Trophoblast cell (in vitro differentiated cells and primary cell): ENCODE measurements around the gene DOCK11.

Source experiments
- DNase-seq, 2 donors: peaks; one replicate each; pipeline ENCODE4 v3.0.0-alpha.2; 2016
- H2AFZ ChIP-seq: 2 replicates; pipeline ENCODE4 v1.6.1; 2013; ENCODE audit warnings: low read length, moderate library complexity, mild to moderate bottlenecking; ENCODE audit not compliant: insufficient read depth, poor library complexity
- H2AK5ac ChIP-seq: 2 replicates; pipeline ENCODE4 v1.6.1; 2013; ENCODE audit warnings: mild to moderate bottlenecking, low read length
- H2BK120ac ChIP-seq: 2 replicates; pipeline ENCODE4 v1.6.1; 2013; ENCODE audit warnings: low read length, mild to moderate bottlenecking, moderate library complexity; ENCODE audit not compliant: insufficient read depth, poor library complexity
- H2BK12ac ChIP-seq: 2 replicates; pipeline ENCODE4 v1.6.1; 2013; ENCODE audit warnings: mild to moderate bottlenecking, low read length, moderate library complexity
- H2BK5ac ChIP-seq: 2 replicates; pipeline ENCODE4 v1.6.1; 2013; ENCODE audit warnings: low read length, low read depth, moderate library complexity, mild to moderate bottlenecking; ENCODE audit not compliant: poor library complexity
- H3K14ac ChIP-seq: 2 replicates; pipeline ENCODE4 v1.6.1; 2013; ENCODE audit warnings: mild to moderate bottlenecking, low read length
- H3K18ac ChIP-seq: 2 replicates; pipeline ENCODE4 v1.6.1; 2013; ENCODE audit warnings: mild to moderate bottlenecking, low read length
- H3K23ac ChIP-seq: 2 replicates; pipeline ENCODE4 v1.6.1; 2013; ENCODE audit warnings: low read length
- H3K27ac ChIP-seq: 2 replicates; pipeline ENCODE4 v1.5.1; 2013; ENCODE audit warnings: low read depth, mild to moderate bottlenecking, inconsistent platforms, low read length, moderate library complexity
- H3K27me3 ChIP-seq: 2 replicates; pipeline ENCODE4 v1.6.1; 2013; ENCODE audit warnings: inconsistent platforms, mild to moderate bottlenecking, low read length, moderate library complexity; ENCODE audit not compliant: insufficient read depth
- H3K36me3 ChIP-seq, 2 experiments: 1 replicate in 1 of 2; 2 replicates in 1 of 2; pipeline ENCODE4 v1.6.1; 2013; ENCODE audit warnings: low read length in 2 of 2, mild to moderate bottlenecking in 2 of 2, moderate library complexity in 1 of 2; ENCODE audit not compliant: insufficient read depth in 2 of 2, control insufficient read depth in 1 of 2
- H3K4ac ChIP-seq: 2 replicates; pipeline ENCODE4 v1.6.1; 2013; ENCODE audit warnings: low read depth, mild to moderate bottlenecking, low read length, moderate library complexity
- H3K4me1 ChIP-seq, 2 experiments: 1 replicate in 1 of 2; 2 replicates in 1 of 2; pipeline ENCODE4 v1.6.1; 2013; ENCODE audit warnings: low read length in 2 of 2, mild to moderate bottlenecking in 2 of 2, moderate library complexity in 1 of 2; ENCODE audit not compliant: insufficient read depth in 2 of 2, control insufficient read depth in 1 of 2
- H3K4me2 ChIP-seq: 2 replicates; pipeline ENCODE4 v1.6.1; 2013; ENCODE audit warnings: inconsistent platforms, mild to moderate bottlenecking, low read length, moderate library complexity
- H3K4me3 ChIP-seq: 2 replicates; pipeline ENCODE4 v1.5.1; 2013; ENCODE audit warnings: mild to moderate bottlenecking, low read depth, low read length, inconsistent platforms
- H3K79me1 ChIP-seq: one replicate; pipeline ENCODE4 v1.6.1; 2013; ENCODE audit warnings: low read length
- H3K79me2 ChIP-seq: 2 replicates; pipeline ENCODE4 v1.6.1; 2013; ENCODE audit warnings: low read length, mild to moderate bottlenecking; ENCODE audit not compliant: control insufficient read depth, insufficient read depth, poor library complexity
- H3K9ac ChIP-seq: 2 replicates; pipeline ENCODE4 v1.6.1; 2013; ENCODE audit warnings: mild to moderate bottlenecking, low read length
- H3K9me3 ChIP-seq: 2 replicates; pipeline ENCODE4 v1.6.1; 2013; ENCODE audit warnings: low read depth, mild to moderate bottlenecking, control low read depth, inconsistent platforms, low read length; ENCODE audit not compliant: insufficient read depth
- H4K12ac ChIP-seq: 2 replicates; pipeline ENCODE4 v1.6.1; 2013; ENCODE audit warnings: low read depth, mild to moderate bottlenecking, low read length, moderate library complexity
- H4K8ac ChIP-seq: 2 replicates; pipeline ENCODE4 v1.6.1; 2013; ENCODE audit warnings: low read depth, mild to moderate bottlenecking, low read length, moderate library complexity
- H4K91ac ChIP-seq: one replicate; pipeline ENCODE4 v1.6.1; 2013; ENCODE audit warnings: low read depth, mild to moderate bottlenecking, low read length, moderate library complexity
- WGBS: extraction: QIAGEN DNeasy Blood & Tissue Kit; methylation state at CpG from one replicate; pipeline ENCODE4 v1.1.7; 2013; ENCODE audit warnings: missing lambda C conversion rate; ENCODE audit not compliant: insufficient read length, insufficient coverage; ENCODE audit errors: extremely low coverage; 5-methylcytosine and 5-hydroxymethylcytosine counted together

Gene DOCK11

DNA sequence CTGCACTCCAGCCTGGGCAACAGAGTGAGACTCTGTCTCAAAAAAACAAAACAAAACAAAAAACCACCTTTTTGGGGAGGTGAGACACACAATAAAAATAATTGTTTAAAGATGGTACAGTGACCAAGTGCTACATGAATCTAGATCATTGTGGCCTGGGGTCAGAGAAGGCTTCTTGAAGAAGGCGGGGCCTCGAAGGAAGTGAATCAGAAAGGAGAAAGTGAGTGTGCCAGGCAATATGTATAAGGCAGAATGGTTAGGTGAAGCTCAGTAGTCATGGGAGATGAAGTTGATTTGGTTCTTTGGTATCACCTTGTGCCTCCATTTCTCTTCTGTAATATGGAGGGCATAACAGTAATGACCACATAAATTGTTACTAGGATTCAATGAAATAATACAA, 58.9 kb downstream of the DOCK11 start:
- Histone ChIP-seq H3K4ac (no peak overlapping the region), H2AK5ac (no peak overlapping the region), H2BK120ac (no peak overlapping the region), H3K27ac (no peak overlapping the region), H3K23ac (no peak overlapping the region), H3K4me2 (no peak overlapping the region), H3K4me1 (no peaks in the 10 kb centered on the region), H3K27me3 (no peaks in the 10 kb centered on the region), H4K12ac (no peak overlapping the region), H4K91ac (no peak overlapping the region), H2BK5ac (no peak overlapping the region), H3K14ac (no peak overlapping the region), H2BK12ac (no peak overlapping the region), H4K8ac (no peak overlapping the region), H2AFZ (no peak overlapping the region), H3K18ac (no peak overlapping the region), H3K9me3 (no peaks in the 10 kb centered on the region), H3K79me1 (no peaks in the 10 kb centered on the region), H3K4me3 (no peak overlapping the region), H3K36me3 (no peaks in the 10 kb centered on the region), H3K9ac (no peak overlapping the region), H3K79me2 (no peaks in the 10 kb centered on the region)
- no CpG with 5 or more reads among the region's 2 CpGs for WGBS
- no peak for DNase-seq

DNA sequence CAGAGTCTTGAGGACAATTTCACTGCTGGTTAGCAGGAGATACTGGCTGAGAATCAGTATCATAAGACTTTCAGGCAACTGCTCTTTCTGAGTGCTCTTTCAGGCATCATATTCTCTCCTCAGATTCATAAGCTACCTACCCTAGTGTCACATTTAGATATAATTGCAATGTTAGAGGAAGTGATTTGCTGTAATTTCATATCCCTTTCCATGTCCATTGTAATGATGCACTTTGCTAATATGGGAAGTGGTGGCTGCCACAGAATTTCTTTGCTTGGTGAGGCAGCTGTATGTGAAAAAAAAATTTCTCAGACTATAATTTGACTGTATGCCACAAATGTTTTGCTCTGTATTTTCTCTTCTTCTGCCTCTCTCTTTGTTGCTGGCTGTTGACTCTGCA, 63.3 kb downstream of the DOCK11 start:
- no peak overlapping the region for H2AFZ ChIP-seq
- H3K27me3 ChIP-seq: no peaks in the 10 kb centered on the region
- no peak overlapping the region for H2BK120ac ChIP-seq
- no peak overlapping the region for H4K8ac ChIP-seq
- H3K79me1 ChIP-seq: no peaks in the 10 kb centered on the region
- H2AK5ac ChIP-seq: no peak overlapping the region
- no peak overlapping the region for H3K9ac ChIP-seq
- H3K4me2 ChIP-seq: no peak overlapping the region
- no peak overlapping the region for H3K18ac ChIP-seq
- H4K91ac ChIP-seq: no peak overlapping the region
- H3K9me3 ChIP-seq: no peaks in the 10 kb centered on the region
- H3K79me2 ChIP-seq: no peaks in the 10 kb centered on the region
- H2BK12ac ChIP-seq: no peak overlapping the region
- DNase-seq: no peak
- H3K14ac ChIP-seq: no peak overlapping the region
- no peak overlapping the region for H3K27ac ChIP-seq
- H3K4me3 ChIP-seq: no peak overlapping the region
- no peak overlapping the region for H3K23ac ChIP-seq
- H3K4me1 ChIP-seq: no peaks in the 10 kb centered on the region
- no peak overlapping the region for H3K4ac ChIP-seq
- no peaks in the 10 kb centered on the region for H3K36me3 ChIP-seq
- no peak overlapping the region for H2BK5ac ChIP-seq
- no peak overlapping the region for H4K12ac ChIP-seq

DNA sequence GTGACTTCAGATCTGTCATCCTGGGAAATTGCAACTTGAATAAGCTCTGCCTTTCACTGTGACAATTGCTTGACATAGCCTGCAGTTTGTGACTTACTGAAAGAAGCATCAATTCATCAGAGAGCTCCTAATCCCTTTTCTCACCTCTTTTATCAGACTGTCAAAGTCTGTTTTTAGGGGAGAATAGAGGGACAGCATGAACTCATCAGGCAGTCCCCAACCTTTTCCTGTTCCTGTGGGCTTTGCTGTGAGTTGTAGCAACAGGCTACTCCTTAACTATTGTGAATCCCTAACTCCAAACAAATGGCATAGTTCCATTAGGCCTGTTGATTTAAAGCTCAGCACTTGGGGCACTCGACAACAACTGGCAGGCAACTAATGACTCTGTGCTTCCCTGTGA, 64.9 kb downstream of the DOCK11 start:
- WGBS: no CpG with 5 or more reads among the region's 1 CpG
- no peak overlapping the region for H2AK5ac ChIP-seq

DNA sequence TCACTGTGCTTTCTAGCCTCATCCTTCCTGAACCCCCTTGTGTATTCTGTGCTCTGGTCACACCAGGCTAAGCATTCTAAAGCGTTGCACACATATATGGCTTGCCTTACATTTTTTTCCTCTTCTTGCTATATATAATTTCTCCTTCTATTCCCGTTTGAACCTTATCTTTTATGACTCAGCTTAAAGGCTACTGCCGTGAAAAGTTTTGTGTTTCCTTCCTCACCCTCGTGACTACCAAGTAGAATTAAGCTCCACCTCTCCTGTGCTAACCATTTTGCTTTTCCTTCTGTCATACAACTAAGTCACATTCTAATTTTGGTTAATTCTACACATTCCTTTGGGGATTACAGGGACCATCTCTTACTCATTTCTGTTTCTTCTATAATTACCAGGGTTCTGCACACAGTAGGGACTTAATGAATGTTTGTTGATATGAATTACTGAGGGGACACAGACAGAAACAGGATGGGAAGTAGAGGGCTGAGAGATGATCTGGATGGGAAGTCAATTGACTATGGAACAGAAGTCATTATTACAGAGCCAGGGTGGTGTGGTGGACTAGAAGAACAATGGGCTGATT, 67.1 kb downstream of the DOCK11 start:
- no peaks in the 10 kb centered on the region for H3K27me3 ChIP-seq
- H2BK5ac ChIP-seq: no peak overlapping the region
- no peaks in the 10 kb centered on the region for H3K79me2 ChIP-seq
- H3K36me3 ChIP-seq: no peaks in the 10 kb centered on the region
- H4K91ac ChIP-seq: no peak overlapping the region
- H4K12ac ChIP-seq: no peak overlapping the region
- H3K79me1 ChIP-seq: no peaks in the 10 kb centered on the region
- no peak overlapping the region for H3K4me3 ChIP-seq
- no peak overlapping the region for H2BK120ac ChIP-seq
- no peak overlapping the region for H3K4me2 ChIP-seq
- H3K23ac ChIP-seq: no peak overlapping the region
- H3K9ac ChIP-seq: no peak overlapping the region
- H2AK5ac ChIP-seq: no peak overlapping the region
- WGBS: no CpG with 5 or more reads among the region's 4 CpGs
- no peak overlapping the region for H3K14ac ChIP-seq
- H3K4ac ChIP-seq: no peak overlapping the region
- no peak overlapping the region for H3K18ac ChIP-seq
- H2BK12ac ChIP-seq: no peak overlapping the region
- no peak overlapping the region for H4K8ac ChIP-seq
- no peak for DNase-seq
- no peaks in the 10 kb centered on the region for H3K9me3 ChIP-seq
- H2AFZ ChIP-seq: no peak overlapping the region
- H3K4me1 ChIP-seq: no peaks in the 10 kb centered on the region
- no peak overlapping the region for H3K27ac ChIP-seq

More for the DNA sequence above, 64.9 kb downstream of the DOCK11 start:
- Histone ChIP-seq H3K4me3 (no peak overlapping the region), H3K14ac (no peak overlapping the region), H3K27ac (no peak overlapping the region), H3K79me2 (no peaks in the 10 kb centered on the region), H4K12ac (no peak overlapping the region), H3K4ac (no peak overlapping the region), H3K9me3 (no peaks in the 10 kb centered on the region), H3K23ac (no peak overlapping the region), H3K27me3 (no peaks in the 10 kb centered on the region), H3K9ac (no peak overlapping the region), H3K4me2 (no peak overlapping the region), H3K4me1 (no peaks in the 10 kb centered on the region), H2BK5ac (no peak overlapping the region), H3K79me1 (no peaks in the 10 kb centered on the region), H4K8ac (no peak overlapping the region), H2AFZ (no peak overlapping the region), H2BK12ac (no peak overlapping the region), H4K91ac (no peak overlapping the region), H2BK120ac (no peak overlapping the region), H3K18ac (no peak overlapping the region), H3K36me3 (no peaks in the 10 kb centered on the region)
- DNase-seq: no peak
